T-helper 1 cell (primary cell): ENCODE measurements around the gene GBA3.

Experiments used
- DNase-seq, 5 donors: peaks; one replicate each; pipeline ENCODE4 v3.0.0-alpha.2; 2012 to 2020

Gene GBA3

DNA sequence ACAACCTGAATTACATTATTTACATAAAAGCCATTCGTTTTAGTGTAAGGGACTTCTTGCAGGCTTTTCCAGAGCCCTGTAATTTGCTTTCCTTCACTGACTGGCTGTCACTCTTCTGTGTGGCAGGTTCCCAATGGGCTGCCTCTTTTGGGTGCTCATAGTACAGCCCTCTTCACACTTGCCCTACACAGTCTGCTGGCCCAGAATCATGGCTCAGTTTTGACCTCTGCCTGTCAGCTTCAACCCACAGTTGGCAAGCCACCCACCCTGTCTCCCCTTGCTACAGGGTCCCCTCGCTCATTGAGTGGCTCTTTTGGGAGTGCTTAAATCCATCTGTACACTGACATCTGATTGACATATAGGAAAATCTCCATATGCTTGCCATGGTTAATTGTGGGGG, 97.9 kb downstream of the GBA3 start:
- no peak for DNase-seq

- no peak for DNase-seq
Observed at GRCh38 chr4:22794732-22795131, 102.0 kb downstream of the GBA3 start.

DNA sequence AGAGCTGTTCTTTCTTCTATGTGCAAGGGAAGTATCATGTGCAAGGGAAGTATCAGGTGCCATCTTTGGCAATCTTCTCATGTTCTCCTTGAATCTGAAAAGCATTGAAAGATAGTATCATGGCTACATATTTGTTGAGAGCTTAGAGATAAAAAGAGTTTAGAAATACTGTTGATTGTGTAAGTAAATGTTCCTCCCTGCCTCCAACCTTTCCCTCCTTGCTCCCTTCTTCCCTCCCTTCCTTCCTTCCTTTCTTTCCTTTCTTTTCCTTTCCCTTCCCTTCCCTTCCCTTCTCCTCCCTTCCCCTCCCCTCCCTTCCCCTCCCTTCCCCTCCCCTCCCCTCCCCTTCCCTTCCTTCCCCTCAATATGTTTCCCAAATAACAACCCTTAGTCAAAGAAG, 108.7 kb downstream of the GBA3 start:
- no peak for DNase-seq

DNA sequence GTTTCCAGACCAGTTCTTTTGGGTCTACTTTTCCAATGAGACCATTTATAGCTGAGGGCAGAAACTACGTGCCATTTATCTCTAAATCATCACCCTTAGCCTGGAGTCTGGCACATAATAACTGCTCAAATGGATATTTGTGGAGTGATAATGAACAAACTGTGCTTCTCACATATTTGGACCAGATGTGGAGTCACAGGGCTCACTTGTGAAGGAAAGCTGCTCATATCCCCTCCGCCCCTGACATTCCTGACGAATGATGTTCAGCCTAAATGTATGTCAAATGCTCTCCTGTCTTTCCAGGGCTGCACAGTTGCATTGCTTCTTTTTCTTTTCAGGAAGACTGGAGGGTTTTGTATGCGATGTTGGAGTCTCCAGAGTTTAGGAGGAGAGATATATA, 110.1 kb downstream of the GBA3 start:
- DNase-seq = no peak

GRCh38 chr4:22803512-22803911, 110.8 kb downstream of the GBA3 start:
- DNase-seq = no peak

- DNase-seq = no peak
Observed at GRCh38 chr4:22814906-22815305, 122.2 kb downstream of the GBA3 start.

GRCh38 chr4:22824091-22824490, 131.4 kb downstream of the GBA3 start:
- no peak for DNase-seq

GRCh38 chr4:22842360-22843018, 149.8 kb downstream of the GBA3 start:
- no peak for DNase-seq

GRCh38 chr4:22848332-22848731, 155.6 kb downstream of the GBA3 start:
- no peak for DNase-seq

DNA sequence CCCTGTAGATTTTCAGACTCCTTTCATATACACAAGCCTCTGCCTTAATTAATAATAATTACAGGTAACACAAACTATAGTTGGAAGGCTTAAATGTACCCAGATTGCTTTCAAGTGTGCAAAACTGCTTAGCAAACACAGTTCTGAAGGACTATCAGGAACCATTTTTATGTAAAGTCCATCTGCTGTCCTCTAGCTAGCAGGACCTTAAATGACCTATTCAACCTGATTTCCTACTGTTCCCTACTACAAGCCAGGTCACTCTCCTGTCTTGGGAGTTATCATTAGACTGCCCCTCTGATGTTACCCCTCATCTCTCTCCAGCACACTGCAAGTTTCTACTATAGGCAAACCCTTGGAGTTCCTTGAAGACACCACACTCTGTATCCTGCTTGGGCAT, 157.3 kb downstream of the GBA3 start:
- no peak for DNase-seq

DNA sequence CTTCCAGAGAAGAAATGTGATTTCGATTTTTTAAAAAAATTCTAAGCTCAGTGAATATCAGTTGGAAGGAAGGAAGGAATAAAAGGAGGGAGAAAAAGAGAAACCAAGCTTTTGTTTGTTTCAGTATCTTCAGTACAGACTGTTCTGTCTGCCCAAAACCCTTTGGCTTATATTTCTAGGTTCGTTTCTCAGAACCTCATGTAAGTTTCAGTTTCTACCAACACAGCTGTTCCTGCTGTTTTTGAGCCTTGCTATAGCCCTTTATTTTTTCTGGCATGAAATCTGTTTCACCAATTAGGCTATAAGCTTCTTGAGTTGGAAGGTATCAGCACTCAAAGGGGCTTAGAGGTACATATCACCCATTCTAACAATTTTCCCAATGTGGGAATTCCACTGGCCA, 157.9 kb downstream of the GBA3 start:
- DNase-seq = no peak

GRCh38 chr4:22857411-22857810, 164.7 kb downstream of the GBA3 start:
- DNase-seq = no peak

GRCh38 chr4:22859318-22859717, 166.6 kb downstream of the GBA3 start:
- no peak for DNase-seq
